Naive thymus-derived CD4-positive, alpha-beta T cell (primary cell): ENCODE results near the gene PPP2R2D. TPM values are rescaled to one million over a fixed set of nuclear protein-coding genes. Genes with fewer than 3 reads are reported as not detected.
A peak's percentile ranks its signal among the peaks of the same experiment; 100 is the strongest.

Experiments used
- ATAC-seq: fragments of 150-1000 bp; cut with Tn5 transposase; 2 replicates; pipeline ENCODE4 v1.10.0; 2021; ENCODE audit warnings: mild to moderate bottlenecking, moderate library complexity
- CTCF ChIA-PET: fragments of 350-600 bp; sonication (Branson Sonifier 250); formaldehyde crosslinking; loops from one replicate; lab custom pipeline; 2021; ENCODE audit warnings: antibody characterized with exemption; lab: Charles Lee
- POLR2A ChIA-PET: fragments of 350-600 bp; sonication (Branson Sonifier 250); formaldehyde crosslinking; loops from one replicate; lab custom pipeline; 2021; ENCODE audit warnings: antibody characterized with exemption, inconsistent platforms; lab: Charles Lee
- DNase-seq, 9 donors: peaks; one replicate each; pipeline versions ENCODE4 v3.0.0 to v3.0.0-alpha.2; 2020 to 2022; ENCODE audit warnings: mixed read lengths in 1 of 9
- H3K27ac ChIP-seq: one replicate; pipeline ENCODE4 v1.7.0; 2013; ENCODE audit warnings: mild to moderate bottlenecking, low read depth, low read length, moderate library complexity
- H3K27me3 ChIP-seq, 2 donors: one replicate each; pipeline ENCODE4 v1.7.0; 2013; ENCODE audit warnings: low read length in 2 of 2, mild to moderate bottlenecking in 2 of 2, moderate library complexity in 2 of 2; ENCODE audit not compliant: control insufficient read depth in 2 of 2, insufficient read depth in 2 of 2
- H3K36me3 ChIP-seq, 3 experiments: 1 replicate in 2 of 3; 2 replicates in 1 of 3; pipeline ENCODE4 v1.7.0; 2013; ENCODE audit warnings: low read length in 3 of 3, mild to moderate bottlenecking in 3 of 3, moderate library complexity in 1 of 3; ENCODE audit not compliant: insufficient read depth in 3 of 3, control insufficient read depth in 2 of 3
- H3K4me1 ChIP-seq, 2 donors: one replicate each; pipeline ENCODE4 v1.7.0; 2013; ENCODE audit warnings: low read length in 2 of 2, mild to moderate bottlenecking in 2 of 2, moderate library complexity in 1 of 2; ENCODE audit not compliant: control insufficient read depth in 2 of 2, insufficient read depth in 2 of 2
- H3K4me3 ChIP-seq: 2 replicates; pipeline ENCODE4 v1.7.0; 2013; ENCODE audit warnings: mild to moderate bottlenecking, low read length
- H3K9me3 ChIP-seq, 3 experiments: 1 replicate in 2 of 3; 2 replicates in 1 of 3; pipeline ENCODE4 v1.7.0; 2013; ENCODE audit warnings: low read length in 3 of 3; ENCODE audit not compliant: control insufficient read depth in 2 of 3
- H3K27ac Mint-ChIP-seq, 9 donors: one replicate each; pipeline ENCODE4 v1.8.0; 2020 to 2022; ENCODE audit warnings: mixed read lengths in 9 of 9, mild to moderate bottlenecking in 8 of 9, moderate library complexity in 5 of 9, inconsistent platforms in 2 of 9
- H3K27me3 Mint-ChIP-seq, 5 donors: one replicate each; pipeline ENCODE4 v1.8.0; 2021 to 2022; ENCODE audit warnings: mixed read lengths in 5 of 5, mild to moderate bottlenecking in 1 of 5
- H3K36me3 Mint-ChIP-seq, 5 donors: one replicate each; pipeline ENCODE4 v1.8.0; 2020 to 2022; ENCODE audit warnings: mixed read lengths in 5 of 5, mild to moderate bottlenecking in 3 of 5, inconsistent platforms in 1 of 5
- H3K4me1 Mint-ChIP-seq, 7 donors: one replicate each; pipeline ENCODE4 v1.8.0; 2020 to 2022; ENCODE audit warnings: mixed read lengths in 7 of 7, mild to moderate bottlenecking in 3 of 7, inconsistent platforms in 1 of 7
- H3K4me3 Mint-ChIP-seq, 10 donors: one replicate each; pipeline ENCODE4 v1.8.0; 2020 to 2022; ENCODE audit warnings: mild to moderate bottlenecking in 10 of 10, mixed read lengths in 10 of 10, moderate library complexity in 6 of 10, inconsistent platforms in 2 of 10
- H3K9me3 Mint-ChIP-seq, 11 donors: one replicate each; pipeline ENCODE4 v1.8.0; 2020 to 2022; ENCODE audit warnings: mixed read lengths in 11 of 11, mild to moderate bottlenecking in 4 of 11, inconsistent platforms in 1 of 11, moderate library complexity in 1 of 11
- intact Hi-C, 2 donors: fragments of 100-400 bp; cut with micrococcal nuclease; formaldehyde crosslinking; loops; one replicate each; pipeline ENCODE4 v1.15.1; 2023
- polyA plus RNA-seq, 2 donors: library from polyadenylated mRNA; unstranded; fragments of 300-500 nt; fragmentation: Illumina TruSeq; gene quantifications; one replicate each; pipeline ENCODE4 v1.2.3, GENCODE V29; 2021
- total RNA-seq, 6 experiments: library from RNA in 5 of 6; stranded (reverse) in 5 of 6; gene quantifications; 1 replicate in 5 of 6; 2 replicates in 1 of 6; pipeline ENCODE4 v1.2.3 and lab custom pipeline; 2021 to 2026

Gene PPP2R2D
- total RNA-seq (10 to 100 TPM; 37.1 to 61.3 (median 40.1) TPM), polyA plus RNA-seq (10 to 100 TPM; 35.0 to 47.4 TPM), total RNA-seq (lab: John Stamatoyannopoulos, UW) (85.5 reads per million, percentile 82 among the genes with 10 or more reads in this experiment)

- Mint-ChIP-seq H3K4me3 (peak within 1 kb of the TSS; percentile 90 to 95 (median 92)), H3K27me3 (peaks cover 0 to 18% (median 0%) of the 10 kb centered on the region in 5 donors), H3K4me1 (peaks cover 30 to 67% (median 61%) of the 10 kb centered on the region in 7 donors), H3K36me3 (peaks cover 0 to 8% (median 0%) of the 10 kb centered on the region in 5 donors), H3K27ac (peak within 1 kb of the TSS; percentile 86 to 97 (median 93)), H3K9me3 (peaks cover 0 to 2% (median 0%) of the 10 kb centered on the region in 11 donors)
- Histone ChIP-seq H3K27ac (peak within 1 kb of the TSS; percentile 94), H3K9me3 (no peaks in the 10 kb centered on the region), H3K36me3 (no peaks in the 10 kb centered on the region), H3K4me1 (peaks cover 34 to 40% of the 10 kb centered on the region in 2 donors), H3K4me3 (peak within 1 kb of the TSS; percentile 64), H3K27me3 (no peaks in the 10 kb centered on the region)
- intact Hi-C loops = loop anchor here (1.0 to 5.0 kb wide), 15 partner anchors 8 to 1789 kb away; partner anchors contain the start of genes INPP5A (in 2 of the 2), LRRC27 (in 2 of the 2), BNIP3 (in 1 of the 2) and STK32C (in 1 of the 2)
- ChIA-PET POLR2A (interaction anchor here (0.9 to 2.2 kb wide), 9 partner anchors 8 to 83 kb away, joined by 3 to 12 read pairs (median 4); partner anchors contain the start of gene BNIP3), CTCF (interaction anchor here (0.7 to 1.6 kb wide), 2 partner anchors 8 to 45 kb away, joined by 3 read pairs; no protein-coding TSS in a partner anchor)
- ATAC-seq = peak; percentile 90
- peak; percentile 95 to 99 (median 97) for DNase-seq
Measured at GRCh38 chr10:131900350-131901152, at the start of gene PPP2R2D. TSS of gene PPP2R2D (plus strand) at chr10:131901008. CDS start at chr10:131901149, 141 bp downstream.

GRCh38 chr10:131851346-131851745, 49.5 kb upstream of the PPP2R2D start:
- Mint-ChIP-seq H3K27me3 (peaks cover 0 to 15% (median 0%) of the 10 kb centered on the region in 5 donors), H3K4me1 (no peaks in the 10 kb centered on the region), H3K9me3 (peaks cover 0 to 5% (median 0%) of the 10 kb centered on the region in 11 donors), H3K27ac (no peak overlapping the region), H3K4me3 (no peak overlapping the region), H3K36me3 (no peaks in the 10 kb centered on the region)
- no peaks in the 10 kb centered on the region for H3K9me3 ChIP-seq
- intact Hi-C loops = no loop called here
- DNase-seq (no peak), ATAC-seq (no peak)
- ChIA-PET CTCF (no interaction called here), POLR2A (no interaction called here)
- no peak overlapping the region for H3K4me3 ChIP-seq
- no peaks in the 10 kb centered on the region for H3K36me3 ChIP-seq
- no peaks in the 10 kb centered on the region for H3K27me3 ChIP-seq
- no peak overlapping the region for H3K27ac ChIP-seq
- no peaks in the 10 kb centered on the region for H3K4me1 ChIP-seq

GRCh38 chr10:131852176-131852822, 48.5 kb upstream of the PPP2R2D start:
- no peak overlapping the region for H3K4me3 Mint-ChIP-seq
- ChIA-PET POLR2A (no interaction called here), CTCF (no interaction called here)
- ATAC-seq = no peak
- no peaks in the 10 kb centered on the region for H3K4me1 ChIP-seq
- peaks cover 0 to 15% (median 0%) of the 10 kb centered on the region in 5 donors for H3K27me3 Mint-ChIP-seq
- no peaks in the 10 kb centered on the region for H3K27me3 ChIP-seq
- no peak overlapping the region for H3K27ac Mint-ChIP-seq
- H3K36me3 ChIP-seq = no peaks in the 10 kb centered on the region
- H3K9me3 ChIP-seq = no peaks in the 10 kb centered on the region
- H3K36me3 Mint-ChIP-seq = no peaks in the 10 kb centered on the region
- no peak overlapping the region for H3K27ac ChIP-seq
- H3K4me3 ChIP-seq = no peak overlapping the region
- intact Hi-C loops = no loop called here
- no peaks in the 10 kb centered on the region for H3K4me1 Mint-ChIP-seq
- H3K9me3 Mint-ChIP-seq = peaks cover 0 to 5% (median 0%) of the 10 kb centered on the region in 11 donors
- DNase-seq = no peak

GRCh38 chr10:131852823-131853609, 47.8 kb upstream of the PPP2R2D start:
- no peak overlapping the region for H3K4me3 ChIP-seq
- intact Hi-C loops = no loop called here
- POLR2A ChIA-PET = no interaction called here

GRCh38 chr10:131853610-131853964, 47.2 kb upstream of the PPP2R2D start:
- CTCF ChIA-PET = no interaction called here
- Mint-ChIP-seq H3K36me3 (no peaks in the 10 kb centered on the region), H3K27me3 (peaks cover 0 to 15% (median 0%) of the 10 kb centered on the region in 5 donors), H3K4me3 (no peak overlapping the region), H3K9me3 (peaks cover 0 to 5% (median 0%) of the 10 kb centered on the region in 11 donors), H3K27ac (no peak overlapping the region), H3K4me1 (no peaks in the 10 kb centered on the region)
- Histone ChIP-seq H3K36me3 (no peaks in the 10 kb centered on the region), H3K4me1 (no peaks in the 10 kb centered on the region), H3K4me3 (no peak overlapping the region), H3K27ac (no peak overlapping the region), H3K27me3 (no peaks in the 10 kb centered on the region), H3K9me3 (no peaks in the 10 kb centered on the region)
- POLR2A ChIA-PET = no interaction called here
- intact Hi-C loops = no loop called here
- ATAC-seq = no peak
- DNase-seq = no peak

More at GRCh38 chr10:131852823-131853609, 47.8 kb upstream of the PPP2R2D start:
- no peak for DNase-seq
- no peaks in the 10 kb centered on the region for H3K36me3 ChIP-seq
- no peak overlapping the region for H3K27ac Mint-ChIP-seq
- no peaks in the 10 kb centered on the region for H3K4me1 Mint-ChIP-seq
- CTCF ChIA-PET = no interaction called here
- H3K27me3 Mint-ChIP-seq = peaks cover 0 to 15% (median 0%) of the 10 kb centered on the region in 5 donors
- H3K36me3 Mint-ChIP-seq = no peaks in the 10 kb centered on the region
- peaks cover 0 to 5% (median 0%) of the 10 kb centered on the region in 11 donors for H3K9me3 Mint-ChIP-seq
- H3K27ac ChIP-seq = no peak overlapping the region
- H3K4me3 Mint-ChIP-seq = no peak overlapping the region
- H3K4me1 ChIP-seq = no peaks in the 10 kb centered on the region
- peak; percentile 12 for ATAC-seq
- no peaks in the 10 kb centered on the region for H3K9me3 ChIP-seq
- no peaks in the 10 kb centered on the region for H3K27me3 ChIP-seq
